ENCODE measurements around the gene KIDINS220. TPM values are rescaled to one million over a fixed set of nuclear protein-coding genes. Genes with fewer than 3 reads are reported as not detected.

KIDINS220 gene
- polyA plus RNA-seq, 2 of the 4 experiments (the other 2 are of a cell fraction), result 16.4 to 45.9 TPM

DNA sequence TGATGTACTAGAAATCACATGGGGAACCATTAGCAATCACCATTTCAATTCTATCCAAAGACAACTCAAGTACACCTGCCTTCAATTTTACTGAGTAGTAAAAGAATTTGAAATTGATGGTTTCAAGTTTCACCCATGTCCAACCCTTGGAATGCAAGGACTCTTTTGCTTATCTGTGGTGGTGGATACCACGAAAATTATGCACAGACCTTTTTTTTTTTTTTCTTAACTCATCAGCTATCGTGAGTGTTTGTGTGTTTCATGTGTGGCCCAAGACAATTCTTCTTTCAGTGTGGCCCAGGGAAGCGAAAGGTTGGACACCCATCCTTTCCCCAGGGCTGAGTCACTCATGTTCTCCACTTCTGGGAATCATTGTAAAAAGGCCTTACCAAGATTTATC, 132.5 kb downstream of the KIDINS220 start (continued):
- TF ChIP-seq, protein P1, sequence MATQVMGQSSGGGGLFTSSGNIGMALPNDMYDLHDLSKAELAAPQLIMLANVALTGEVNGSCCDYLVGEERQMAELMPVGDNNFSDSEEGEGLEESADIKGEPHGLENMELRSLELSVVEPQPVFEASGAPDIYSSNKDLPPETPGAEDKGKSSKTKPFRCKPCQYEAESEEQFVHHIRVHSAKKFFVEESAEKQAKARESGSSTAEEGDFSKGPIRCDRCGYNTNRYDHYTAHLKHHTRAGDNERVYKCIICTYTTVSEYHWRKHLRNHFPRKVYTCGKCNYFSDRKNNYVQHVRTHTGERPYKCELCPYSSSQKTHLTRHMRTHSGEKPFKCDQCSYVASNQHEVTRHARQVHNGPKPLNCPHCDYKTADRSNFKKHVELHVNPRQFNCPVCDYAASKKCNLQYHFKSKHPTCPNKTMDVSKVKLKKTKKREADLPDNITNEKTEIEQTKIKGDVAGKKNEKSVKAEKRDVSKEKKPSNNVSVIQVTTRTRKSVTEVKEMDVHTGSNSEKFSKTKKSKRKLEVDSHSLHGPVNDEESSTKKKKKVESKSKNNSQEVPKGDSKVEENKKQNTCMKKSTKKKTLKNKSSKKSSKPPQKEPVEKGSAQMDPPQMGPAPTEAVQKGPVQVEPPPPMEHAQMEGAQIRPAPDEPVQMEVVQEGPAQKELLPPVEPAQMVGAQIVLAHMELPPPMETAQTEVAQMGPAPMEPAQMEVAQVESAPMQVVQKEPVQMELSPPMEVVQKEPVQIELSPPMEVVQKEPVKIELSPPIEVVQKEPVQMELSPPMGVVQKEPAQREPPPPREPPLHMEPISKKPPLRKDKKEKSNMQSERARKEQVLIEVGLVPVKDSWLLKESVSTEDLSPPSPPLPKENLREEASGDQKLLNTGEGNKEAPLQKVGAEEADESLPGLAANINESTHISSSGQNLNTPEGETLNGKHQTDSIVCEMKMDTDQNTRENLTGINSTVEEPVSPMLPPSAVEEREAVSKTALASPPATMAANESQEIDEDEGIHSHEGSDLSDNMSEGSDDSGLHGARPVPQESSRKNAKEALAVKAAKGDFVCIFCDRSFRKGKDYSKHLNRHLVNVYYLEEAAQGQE (IDR thresholded peaks at IDR 0.05), result no peak

DNA sequence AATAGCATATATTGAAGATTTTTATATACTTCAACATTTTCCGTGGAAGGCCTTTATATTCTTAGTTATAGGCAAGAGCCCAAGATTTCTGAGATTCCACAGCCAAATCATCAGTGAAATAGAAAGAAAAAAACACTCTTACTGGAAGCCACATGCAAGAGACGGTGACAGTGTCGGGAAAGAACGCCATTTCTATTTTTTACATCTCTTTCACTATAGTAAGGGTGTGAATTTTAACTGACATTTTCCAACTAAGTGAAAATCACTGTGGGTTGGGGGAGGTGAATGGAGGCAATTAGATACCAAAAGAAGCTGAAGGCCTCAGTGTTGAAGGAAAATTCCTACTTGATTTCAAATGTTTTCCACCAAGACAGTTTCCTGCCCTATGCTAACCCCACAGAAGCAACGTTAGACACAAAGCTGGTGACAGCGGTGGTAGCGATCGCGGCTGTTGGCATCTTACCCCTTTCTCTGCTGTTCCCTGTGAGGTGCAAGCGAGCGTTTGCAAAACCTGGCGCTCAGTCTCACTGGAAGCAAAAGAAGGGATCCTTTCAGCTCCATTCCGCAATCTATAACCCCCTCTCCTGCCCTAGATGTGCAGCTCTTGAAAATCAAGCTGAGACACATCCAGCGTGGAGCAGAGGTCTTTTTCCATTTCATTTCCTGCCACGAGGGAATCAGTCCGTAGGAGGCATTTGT, 135.6 kb downstream of the KIDINS220 start:
- POLR2A ChIA-PET, result no interaction called here
- DNase-seq (ENCODE audit: low read depth in 1 of 2, low spot score in 1 of 2) (no peak), FAIRE-seq (no peak), ATAC-seq (no peak)
- CTCF ChIA-PET, result interaction anchor here (1.2 to 2.4 kb wide), 2 partner anchors 9 to 11 kb away, joined by 3 to 18 read pairs; no protein-coding TSS in a partner anchor
- Histone ChIP-seq H3K4me1 (no peaks in the 10 kb centered on the region), H3K9me3 (no peaks in the 10 kb centered on the region), H3K27ac (no peak overlapping the region), H3K4me3 (no peak overlapping the region), H3K4me2 (no peak overlapping the region)
- TF ChIP-seq CHD2 (IDR thresholded peaks at IDR 0.05; ENCODE audit: low read length, partially characterized antibody), result no peak
- TF ChIP-seq BHLHE40 (IDR thresholded peaks at IDR 0.05; ENCODE audit: low read depth, low read length), result no peak
- TF ChIP-seq TP53 (CRISPR knock-in tag; IDR thresholded peaks at IDR 0.05), result no peak
- TF ChIP-seq ZFP36 (IDR thresholded peaks at IDR 0.05; ENCODE audit: borderline replicate concordance, partially characterized antibody), result no peak
- TF ChIP-seq EP300 (IDR thresholded peaks at IDR 0.05), result no peak
- 83% methylated on average over 16 of the region's 16 CpGs for WGBS (ENCODE audit: missing lambda C conversion rate)

DNA sequence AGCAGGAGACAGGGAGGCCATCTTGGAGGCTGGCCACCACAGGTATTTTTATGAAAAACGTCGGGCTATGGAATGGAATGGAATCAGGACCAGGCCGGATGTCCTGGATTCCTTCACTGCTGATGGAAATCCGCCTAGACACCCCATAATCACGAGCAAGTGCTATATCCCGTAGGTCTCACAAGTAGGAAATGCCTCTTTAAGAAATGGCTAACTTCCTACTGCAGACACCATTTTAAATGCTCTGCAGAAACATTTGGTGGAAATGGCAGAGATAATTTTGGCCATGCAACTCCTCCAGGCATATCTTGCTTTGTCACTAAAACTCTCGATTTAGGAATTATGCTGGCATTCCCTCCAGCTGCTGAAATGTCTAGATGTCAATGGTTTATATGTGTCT, 137.6 kb downstream of the KIDINS220 start:
- Histone ChIP-seq H3K27ac (no peak overlapping the region), H3K4me1 (no peaks in the 10 kb centered on the region), H3K4me3 (no peak overlapping the region), H3K9me3 (no peaks in the 10 kb centered on the region), H3K4me2 (no peak overlapping the region)
- ATAC-seq, result no peak
- WGBS (ENCODE audit: missing lambda C conversion rate), result 68% methylated on average over 7 of the region's 7 CpGs
- ChIA-PET POLR2A (no interaction called here), CTCF (interaction anchor here (0.9 kb wide), 1 partner anchor 11 kb away, joined by 3 read pairs; no protein-coding TSS in a partner anchor)
- no peak for DNase-seq (ENCODE audit: low read depth in 1 of 2, low spot score in 1 of 2)
- no peak for FAIRE-seq
- TF ChIP-seq RAD21 (conservative IDR thresholded peaks at IDR 0.05 in 1 of 2, IDR thresholded peaks at IDR 0.05 in 1 of 2) (no peak), NR3C1 (IDR thresholded peaks at IDR 0.05) (no peak), CEBPB (IDR thresholded peaks at IDR 0.05) (no peak), KDM5A (IDR thresholded peaks at IDR 0.05) (no peak), BHLHE40 (IDR thresholded peaks at IDR 0.05; ENCODE audit: low read depth, low read length) (no peak), ZC3H11A (IDR thresholded peaks at IDR 0.05) (no peak), HOXA7 (CRISPR knock-in tag; IDR thresholded peaks at IDR 0.05) (no peak), FOSL2 (IDR thresholded peaks at IDR 0.05) (no peak), FOSL2 (CRISPR knock-in tag; IDR thresholded peaks at IDR 0.05) (no peak), RNF2 (IDR thresholded peaks at IDR 0.05; ENCODE audit: borderline replicate concordance, low read depth) (no peak), EHMT2 (IDR thresholded peaks at IDR 0.05; ENCODE audit: low read depth) (no peak), RCOR1 (IDR thresholded peaks at IDR 0.05; ENCODE audit: low read depth, low read length) (no peak), PHF8 (IDR thresholded peaks at IDR 0.05; ENCODE audit: borderline replicate concordance, low read depth) (no peak), SMC3 (IDR thresholded peaks at IDR 0.05) (no peak), MYC (IDR thresholded peaks at IDR 0.05; ENCODE audit: borderline replicate concordance, low read length) (no peak), FOSB (CRISPR knock-in tag; IDR thresholded peaks at IDR 0.05) (no peak), EP300 (IDR thresholded peaks at IDR 0.05) (no peak), KDM1A (IDR thresholded peaks at IDR 0.05; ENCODE audit: low read depth) (no peak)
- TF ChIP-seq, protein P2, sequence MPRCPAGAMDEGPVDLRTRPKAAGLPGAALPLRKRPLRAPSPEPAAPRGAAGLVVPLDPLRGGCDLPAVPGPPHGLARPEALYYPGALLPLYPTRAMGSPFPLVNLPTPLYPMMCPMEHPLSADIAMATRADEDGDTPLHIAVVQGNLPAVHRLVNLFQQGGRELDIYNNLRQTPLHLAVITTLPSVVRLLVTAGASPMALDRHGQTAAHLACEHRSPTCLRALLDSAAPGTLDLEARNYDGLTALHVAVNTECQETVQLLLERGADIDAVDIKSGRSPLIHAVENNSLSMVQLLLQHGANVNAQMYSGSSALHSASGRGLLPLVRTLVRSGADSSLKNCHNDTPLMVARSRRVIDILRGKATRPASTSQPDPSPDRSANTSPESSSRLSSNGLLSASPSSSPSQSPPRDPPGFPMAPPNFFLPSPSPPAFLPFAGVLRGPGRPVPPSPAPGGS (IDR thresholded peaks at IDR 0.05), result no peak
- TF ChIP-seq, protein P3, sequence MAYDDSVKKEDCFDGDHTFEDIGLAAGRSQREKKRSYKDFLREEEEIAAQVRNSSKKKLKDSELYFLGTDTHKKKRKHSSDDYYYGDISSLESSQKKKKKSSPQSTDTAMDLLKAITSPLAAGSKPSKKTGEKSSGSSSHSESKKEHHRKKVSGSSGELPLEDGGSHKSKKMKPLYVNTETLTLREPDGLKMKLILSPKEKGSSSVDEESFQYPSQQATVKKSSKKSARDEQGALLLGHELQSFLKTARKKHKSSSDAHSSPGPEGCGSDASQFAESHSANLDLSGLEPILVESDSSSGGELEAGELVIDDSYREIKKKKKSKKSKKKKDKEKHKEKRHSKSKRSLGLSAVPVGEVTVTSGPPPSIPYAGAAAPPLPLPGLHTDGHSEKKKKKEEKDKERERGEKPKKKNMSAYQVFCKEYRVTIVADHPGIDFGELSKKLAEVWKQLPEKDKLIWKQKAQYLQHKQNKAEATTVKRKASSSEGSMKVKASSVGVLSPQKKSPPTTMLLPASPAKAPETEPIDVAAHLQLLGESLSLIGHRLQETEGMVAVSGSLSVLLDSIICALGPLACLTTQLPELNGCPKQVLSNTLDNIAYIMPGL (CRISPR knock-in tag; IDR thresholded peaks at IDR 0.05; ENCODE audit: borderline replicate concordance), result no peak
- TF ChIP-seq, protein P4, sequence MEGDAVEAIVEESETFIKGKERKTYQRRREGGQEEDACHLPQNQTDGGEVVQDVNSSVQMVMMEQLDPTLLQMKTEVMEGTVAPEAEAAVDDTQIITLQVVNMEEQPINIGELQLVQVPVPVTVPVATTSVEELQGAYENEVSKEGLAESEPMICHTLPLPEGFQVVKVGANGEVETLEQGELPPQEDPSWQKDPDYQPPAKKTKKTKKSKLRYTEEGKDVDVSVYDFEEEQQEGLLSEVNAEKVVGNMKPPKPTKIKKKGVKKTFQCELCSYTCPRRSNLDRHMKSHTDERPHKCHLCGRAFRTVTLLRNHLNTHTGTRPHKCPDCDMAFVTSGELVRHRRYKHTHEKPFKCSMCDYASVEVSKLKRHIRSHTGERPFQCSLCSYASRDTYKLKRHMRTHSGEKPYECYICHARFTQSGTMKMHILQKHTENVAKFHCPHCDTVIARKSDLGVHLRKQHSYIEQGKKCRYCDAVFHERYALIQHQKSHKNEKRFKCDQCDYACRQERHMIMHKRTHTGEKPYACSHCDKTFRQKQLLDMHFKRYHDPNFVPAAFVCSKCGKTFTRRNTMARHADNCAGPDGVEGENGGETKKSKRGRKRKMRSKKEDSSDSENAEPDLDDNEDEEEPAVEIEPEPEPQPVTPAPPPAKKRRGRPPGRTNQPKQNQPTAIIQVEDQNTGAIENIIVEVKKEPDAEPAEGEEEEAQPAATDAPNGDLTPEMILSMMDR (IDR thresholded peaks at IDR 0.05), result no peak
